ENCODE results near the gene SLC22A23. TPM values are rescaled to one million over a fixed set of nuclear protein-coding genes. Genes with fewer than 3 reads are reported as not detected.

SLC22A23 gene
- total RNA-seq, 1 experiment from 2014 or later, result 6.8 TPM

DNA sequence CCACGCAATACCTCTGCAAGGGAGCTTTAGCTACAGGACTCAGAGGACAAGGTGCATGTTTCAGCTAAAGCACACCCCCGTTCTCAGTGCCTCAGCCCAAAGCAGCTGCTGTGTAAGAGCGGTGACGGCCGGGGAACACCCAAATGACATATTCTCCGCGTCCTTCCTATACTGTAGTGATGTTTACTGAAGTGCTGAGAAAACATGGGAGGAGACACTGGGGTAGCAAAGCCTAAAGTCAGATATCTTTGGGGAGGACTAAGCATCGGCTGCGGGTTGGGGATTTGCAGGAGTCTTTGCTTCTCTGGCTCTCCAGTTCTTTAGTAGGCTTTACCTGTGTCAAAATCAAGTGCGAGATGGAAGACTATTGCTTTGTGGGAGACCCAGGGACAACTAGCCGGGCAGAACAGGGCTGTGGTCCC lies 1.7 kb downstream of the SLC22A23 start:
- H3K79me1 ChIP-seq (ENCODE audit: insufficient read depth, low read depth, low read length, poor library complexity, severe bottlenecking), result peaks cover 8% of the 10 kb centered on the region
- no peak overlapping the region for H4K5ac ChIP-seq (ENCODE audit: insufficient read length, low read depth, low read length)
- Mint-ChIP-seq H3K4me3 (no peak overlapping the region), H3K27ac (no peak overlapping the region), H3K4me1 (peaks cover 24 to 27% of the 10 kb centered on the region in 2 experiments), H3K36me3 (ENCODE audit: insufficient read depth in 1 of 3, low read depth in 3 of 3) (peaks cover 0 to 4% (median 2%) of the 10 kb centered on the region in 3 experiments; a peak in 3 of 7 replicates), H3K9me3 (no peaks in the 10 kb centered on the region; a peak in 1 of 5 replicates), H3K27me3 (ENCODE audit: low read depth) (peaks cover 17% of the 10 kb centered on the region)
- H2BK20ac ChIP-seq (ENCODE audit: low read depth, low read length, poor library complexity, severe bottlenecking), result no peak overlapping the region
- H3K9me3 ChIP-seq (ENCODE audit: control insufficient read depth, low read depth, low read length), result no peaks in the 10 kb centered on the region
- no peak overlapping the region for H4K8ac ChIP-seq (replicated peaks; ENCODE audit: insufficient read length, low read depth, low read length)
- no peaks in the 10 kb centered on the region; the same call in 1 of the 2 replicates for H3K27me3 ChIP-seq (ENCODE audit: insufficient read depth, low read length)
- H2AK5ac ChIP-seq (ENCODE audit: insufficient read length, low read length), result no peak overlapping the region
- H4K91ac ChIP-seq (ENCODE audit: insufficient read length, low read depth, low read length), result no peak overlapping the region
- H3K23me2 ChIP-seq (ENCODE audit: insufficient read length, low read depth, low read length, poor library complexity, severe bottlenecking), result peaks cover 22% of the 10 kb centered on the region
- H3T11ph ChIP-seq (ENCODE audit: low read length), result no peak overlapping the region
- H2BK12ac ChIP-seq (ENCODE audit: insufficient read length, low read depth, low read length), result no peak overlapping the region
- H3K56ac ChIP-seq (ENCODE audit: insufficient read length, low read depth, low read length), result no peak overlapping the region
- H2BK15ac ChIP-seq (ENCODE audit: low read depth, low read length), result no peak overlapping the region
- WGBS (ENCODE audit: extremely low coverage, insufficient read length, low lambda C conversion rate), result no CpG with 5 or more reads among the region's 11 CpGs
- no peak overlapping the region for H3K18ac ChIP-seq (ENCODE audit: insufficient read length, low read depth, low read length)
- TF ChIP-seq, protein P1, sequence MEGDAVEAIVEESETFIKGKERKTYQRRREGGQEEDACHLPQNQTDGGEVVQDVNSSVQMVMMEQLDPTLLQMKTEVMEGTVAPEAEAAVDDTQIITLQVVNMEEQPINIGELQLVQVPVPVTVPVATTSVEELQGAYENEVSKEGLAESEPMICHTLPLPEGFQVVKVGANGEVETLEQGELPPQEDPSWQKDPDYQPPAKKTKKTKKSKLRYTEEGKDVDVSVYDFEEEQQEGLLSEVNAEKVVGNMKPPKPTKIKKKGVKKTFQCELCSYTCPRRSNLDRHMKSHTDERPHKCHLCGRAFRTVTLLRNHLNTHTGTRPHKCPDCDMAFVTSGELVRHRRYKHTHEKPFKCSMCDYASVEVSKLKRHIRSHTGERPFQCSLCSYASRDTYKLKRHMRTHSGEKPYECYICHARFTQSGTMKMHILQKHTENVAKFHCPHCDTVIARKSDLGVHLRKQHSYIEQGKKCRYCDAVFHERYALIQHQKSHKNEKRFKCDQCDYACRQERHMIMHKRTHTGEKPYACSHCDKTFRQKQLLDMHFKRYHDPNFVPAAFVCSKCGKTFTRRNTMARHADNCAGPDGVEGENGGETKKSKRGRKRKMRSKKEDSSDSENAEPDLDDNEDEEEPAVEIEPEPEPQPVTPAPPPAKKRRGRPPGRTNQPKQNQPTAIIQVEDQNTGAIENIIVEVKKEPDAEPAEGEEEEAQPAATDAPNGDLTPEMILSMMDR (conservative IDR thresholded peaks at IDR 0.05), result no peak
- H3K79me2 ChIP-seq (ENCODE audit: insufficient read depth, low read length), result peaks cover 35% of the 10 kb centered on the region; the same call in 1 of the 2 replicates
- H2BK5ac ChIP-seq (ENCODE audit: insufficient read length, low read length), result no peak overlapping the region
- H3K27ac ChIP-seq (ENCODE audit: insufficient read length, low read depth, low read length), result no peak overlapping the region
- H3K9ac ChIP-seq (ENCODE audit: extremely low read depth, insufficient read length, low read length), result peak overlapping the region; percentile 10
- no peak overlapping the region for H3K4ac ChIP-seq (ENCODE audit: low read depth, low read length)
- no peak overlapping the region for H3K23ac ChIP-seq (ENCODE audit: insufficient read length, low read depth, low read length)
- peaks cover 10% of the 10 kb centered on the region for H3K4me1 ChIP-seq (ENCODE audit: insufficient read depth, low read length)
- H2BK120ac ChIP-seq (ENCODE audit: low read depth, low read length, poor library complexity, severe bottlenecking), result no peak overlapping the region
- no peak overlapping the region for H3K14ac ChIP-seq (ENCODE audit: insufficient read depth, low read length)
- peak overlapping the region; percentile 86 for H3K4me2 ChIP-seq (ENCODE audit: insufficient read depth, insufficient read length, low read length)
- no peaks in the 10 kb centered on the region for H4K20me1 ChIP-seq (ENCODE audit: control insufficient read depth, insufficient read depth, insufficient read length)
- no peak overlapping the region for H2AFZ ChIP-seq (ENCODE audit: low read length)
- no peak for DNase-seq
